H4 (cell line): ENCODE results near the gene OXNAD1. TPM values are rescaled to one million over a fixed set of nuclear protein-coding genes. Genes with fewer than 3 reads are reported as not detected.
A peak's percentile ranks its signal among the peaks of the same experiment; 100 is the strongest.
"Not testable (repeated sequence)": the region's sequence is repeated elsewhere in the genome, so short reads cannot be mapped to it uniquely, and the experiment has no call there.

Source experiments
- DNase-seq: peaks from one replicate; pipeline ENCODE4 v3.0.0-alpha.2; 2015; ENCODE audit warnings: low spot score
- total RNA-seq: library from RNA; depleted of rRNA; stranded (reverse); fragments of >200 nt; shearing (Covaris generic); gene quantifications from 2 replicates; pipeline ENCODE4 v1.2.3, GENCODE V29; 2014

The OXNAD1 gene
- total RNA-seq, 1 experiment from 2014 or later, result 17.1 TPM

GRCh38 chr3:16304061-16305010 lies 39.3 kb downstream of the OXNAD1 start:
- no peak for DNase-seq

- DNase-seq, result no peak
Measured at GRCh38 chr3:16305111-16305541, 40.1 kb downstream of the OXNAD1 start.

- no peak for DNase-seq
Measured at GRCh38 chr3:16307832-16308531, 43.0 kb downstream of the OXNAD1 start.

DNA sequence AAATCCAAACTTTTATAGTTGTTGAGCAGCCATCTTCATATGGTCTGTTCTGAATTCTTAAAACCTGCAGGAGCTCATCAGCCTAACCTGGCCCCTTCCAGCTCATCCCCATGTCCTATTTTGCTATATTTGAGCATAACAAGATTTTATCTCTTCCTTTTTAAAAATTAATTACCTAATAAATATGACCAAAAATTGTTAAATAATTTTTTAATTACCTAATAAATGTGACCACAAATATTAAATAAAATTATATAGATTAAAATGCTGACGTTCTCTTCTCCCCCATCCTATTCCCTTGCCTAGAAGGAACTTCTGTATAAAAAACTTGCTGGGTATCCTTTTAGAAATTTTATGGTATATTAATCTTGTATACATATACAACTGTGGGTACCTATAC lies 43.7 kb downstream of the OXNAD1 start:
- no peak for DNase-seq

- peak; percentile 36 for DNase-seq
Measured at GRCh38 chr3:16309558-16309957, 44.5 kb downstream of the OXNAD1 start.

GRCh38 chr3:16310486-16310885 lies 45.5 kb downstream of the OXNAD1 start:
- DNase-seq, result not testable (repeated sequence)

- DNase-seq, result no peak
Measured at GRCh38 chr3:16311960-16312451, 47.0 kb downstream of the OXNAD1 start.

GRCh38 chr3:16313886-16314645 lies 49.1 kb downstream of the OXNAD1 start:
- no peak for DNase-seq

GRCh38 chr3:16315623-16316022 lies 50.6 kb downstream of the OXNAD1 start:
- no peak for DNase-seq

- DNase-seq, result no peak
Measured at GRCh38 chr3:16316396-16316795, 51.4 kb downstream of the OXNAD1 start.

DNA sequence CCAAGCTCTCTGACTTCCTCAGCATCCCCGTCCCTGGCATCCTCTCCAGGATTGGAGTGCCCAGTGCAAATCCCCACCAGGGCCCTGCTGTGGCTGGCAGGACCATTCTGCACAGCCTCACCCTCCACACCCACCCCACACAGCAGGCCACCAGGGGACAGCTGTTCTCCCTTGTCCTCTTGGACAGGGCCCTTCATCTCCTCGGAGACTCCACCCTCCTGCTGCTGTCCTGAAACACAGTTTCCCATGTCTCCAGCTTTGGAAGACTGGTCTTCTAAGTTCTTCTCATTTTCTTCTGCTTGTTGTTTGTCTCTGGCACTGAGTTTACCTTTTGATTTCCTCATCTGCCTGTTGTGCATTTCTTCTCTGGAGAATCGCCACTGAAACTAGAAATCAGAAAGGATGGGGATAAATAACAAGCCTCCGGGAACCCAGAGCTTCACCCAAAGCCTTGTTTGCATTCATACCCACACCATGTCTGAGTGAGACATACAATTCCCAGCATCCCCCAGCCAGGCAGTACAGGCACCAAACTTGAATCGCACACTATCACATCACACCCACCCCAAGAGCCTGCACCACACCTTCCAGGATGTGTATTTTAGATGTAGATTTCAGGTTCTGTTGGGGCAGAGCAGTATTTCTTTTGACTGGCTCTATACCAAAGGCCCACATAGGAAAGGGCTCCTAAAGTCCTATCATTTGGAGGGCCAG lies 52.0 kb downstream of the OXNAD1 start:
- no peak for DNase-seq

- DNase-seq, result no peak
Measured at GRCh38 chr3:16317561-16317945, 52.5 kb downstream of the OXNAD1 start.

DNA sequence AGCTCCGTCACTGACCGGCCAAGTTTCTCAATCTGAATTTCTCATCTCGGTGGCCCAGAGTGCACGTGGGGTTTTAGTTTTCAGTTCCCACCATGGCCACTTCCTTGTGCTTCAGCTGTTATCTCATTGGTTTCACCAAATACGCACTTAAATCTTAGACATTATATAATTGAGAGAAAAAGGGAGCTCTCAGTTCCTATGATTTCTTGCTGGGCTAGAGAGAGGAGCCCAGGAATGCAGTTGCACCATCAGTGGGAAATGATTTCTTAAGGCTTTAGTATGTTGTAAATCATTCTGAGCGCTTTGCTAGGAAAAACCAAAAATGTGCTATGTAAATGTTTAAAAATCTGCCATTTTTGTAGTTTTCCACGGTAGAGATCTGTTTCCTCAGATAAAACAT lies 53.2 kb downstream of the OXNAD1 start:
- no peak for DNase-seq

DNA sequence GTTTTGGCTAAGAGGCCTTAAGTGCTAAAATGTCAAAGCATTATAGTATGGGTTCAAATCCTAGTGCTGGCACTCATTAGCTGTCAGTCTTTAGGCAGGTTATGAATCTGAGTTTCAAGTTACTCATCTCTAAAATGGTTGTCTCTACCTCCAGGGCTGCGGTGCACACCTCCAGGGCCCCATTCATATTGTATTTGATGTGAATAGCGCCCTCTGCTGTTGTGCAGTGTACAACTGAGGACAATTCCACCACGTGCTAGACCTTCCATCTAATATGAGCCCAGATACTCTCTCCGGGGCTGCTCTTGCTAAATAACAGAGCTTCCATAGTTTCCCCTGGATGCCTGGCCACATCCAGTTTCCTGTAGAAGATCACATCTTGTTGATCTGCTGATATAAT lies 54.3 kb downstream of the OXNAD1 start:
- DNase-seq, result no peak

DNA sequence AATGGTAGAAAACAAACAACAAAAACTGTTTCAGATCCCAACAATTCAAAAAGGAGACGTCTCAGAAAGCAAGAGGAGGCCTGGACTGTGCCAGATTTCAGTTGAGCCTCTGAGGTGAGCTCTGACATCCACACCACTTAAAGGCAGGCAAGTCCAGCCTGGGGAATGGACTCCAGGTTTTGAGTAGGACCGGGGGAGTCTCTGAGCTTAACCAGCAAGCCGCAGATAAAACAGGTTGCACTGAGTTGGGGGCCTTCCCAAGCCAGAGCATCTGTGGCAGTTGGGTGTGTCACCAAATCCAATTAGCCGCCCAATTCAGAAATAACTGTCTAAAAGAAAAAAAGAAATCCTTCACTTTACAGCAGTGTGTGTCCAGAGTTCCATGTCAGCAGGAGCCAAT lies 54.7 kb downstream of the OXNAD1 start:
- no peak for DNase-seq

- DNase-seq, result no peak
Measured at GRCh38 chr3:16320711-16321110, 55.7 kb downstream of the OXNAD1 start.

DNA sequence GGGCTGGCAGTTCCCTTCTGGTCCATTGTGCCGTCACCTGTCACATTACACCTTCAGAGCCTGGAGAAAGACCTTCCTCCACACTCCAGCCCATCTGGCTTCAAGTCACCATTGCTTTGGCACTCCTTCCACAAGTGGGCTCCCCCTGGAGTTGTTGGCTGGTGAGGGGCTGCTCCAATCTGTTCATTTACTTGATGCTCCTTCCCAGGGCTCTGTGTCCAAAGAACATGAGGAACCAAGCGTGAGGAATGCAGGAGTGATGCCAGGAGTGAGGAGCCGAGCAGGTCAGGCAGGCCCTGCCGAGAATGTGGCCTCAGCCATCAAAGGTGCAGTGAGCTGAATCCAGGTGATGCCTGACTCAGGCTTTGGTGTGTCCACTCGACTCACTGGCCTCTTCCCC lies 57.2 kb downstream of the OXNAD1 start:
- DNase-seq, result no peak

DNA sequence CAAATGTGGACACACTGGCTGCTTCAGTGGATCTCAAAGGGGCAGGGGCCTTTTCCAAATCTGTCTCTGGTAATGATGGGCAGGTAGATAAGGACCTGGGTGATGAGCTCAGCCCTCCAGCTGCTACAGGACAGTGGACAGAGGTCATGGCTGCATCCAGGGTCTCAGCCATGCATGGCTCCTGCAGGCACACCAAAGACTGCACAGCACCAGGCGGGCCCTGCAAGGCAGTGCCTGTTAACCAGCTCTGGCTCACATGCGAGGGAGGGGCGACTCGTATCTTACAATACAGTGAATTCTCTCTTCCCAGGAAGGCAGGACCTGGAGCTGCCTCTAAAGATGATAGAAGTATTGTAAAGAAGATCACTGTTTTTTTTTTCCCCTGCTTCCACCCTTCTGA lies 58.7 kb downstream of the OXNAD1 start:
- DNase-seq, result no peak

GRCh38 chr3:16325850-16326249 lies 60.8 kb downstream of the OXNAD1 start:
- no peak for DNase-seq

DNA sequence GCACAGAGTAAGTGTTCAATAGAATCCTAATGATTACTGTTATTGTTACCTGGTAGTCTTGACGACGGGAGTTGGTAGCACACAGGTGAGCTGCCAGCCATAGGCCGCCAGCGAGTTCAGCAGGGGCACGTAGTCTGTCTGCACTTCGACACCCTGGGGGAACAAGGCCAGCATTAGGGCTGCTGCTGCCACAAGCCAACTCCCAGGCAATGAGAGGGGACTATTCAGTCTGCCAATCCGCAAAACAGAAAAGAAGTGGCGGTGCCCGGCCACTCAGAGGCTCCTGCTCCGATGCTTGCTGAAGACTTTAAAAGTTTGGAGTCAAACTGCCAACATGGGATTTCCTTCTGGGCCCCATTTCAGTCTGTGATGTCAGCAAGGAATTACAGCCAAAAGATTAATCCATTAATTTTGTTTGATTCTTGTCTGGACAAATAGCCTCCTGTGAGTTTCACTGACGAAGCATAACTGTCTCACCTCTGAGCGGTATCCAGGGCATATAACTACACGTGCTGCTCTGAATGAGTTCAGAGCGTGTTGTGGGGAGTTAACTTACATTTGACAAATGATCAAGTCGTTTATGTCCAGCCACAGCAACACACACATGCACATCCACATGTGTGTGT lies 61.8 kb downstream of the OXNAD1 start:
- no peak for DNase-seq

GRCh38 chr3:16328124-16328523 lies 63.1 kb downstream of the OXNAD1 start:
- DNase-seq, result no peak
